Measurements from ENCODE around the gene IRF4.

DNA sequence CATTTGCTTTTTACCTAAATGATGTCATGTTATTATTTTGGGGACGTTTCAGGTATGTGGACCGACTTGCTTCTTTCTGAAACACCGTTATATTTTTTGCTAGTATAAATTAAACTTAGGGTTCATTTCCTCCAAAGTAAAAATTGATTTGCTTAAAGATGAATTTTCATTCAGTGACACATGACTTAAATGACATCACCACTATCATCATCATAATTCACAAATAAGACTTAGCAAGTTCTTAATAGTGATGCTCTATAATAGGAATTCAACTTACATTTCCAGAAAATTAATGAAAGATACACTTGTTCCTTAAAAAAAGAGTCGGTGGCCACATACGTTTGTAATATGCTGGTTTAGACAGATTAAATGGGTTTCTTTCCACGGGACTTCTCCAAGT lies 9.3 kb downstream of the IRF4 start:
- TF ChIP-seq, protein P1, sequence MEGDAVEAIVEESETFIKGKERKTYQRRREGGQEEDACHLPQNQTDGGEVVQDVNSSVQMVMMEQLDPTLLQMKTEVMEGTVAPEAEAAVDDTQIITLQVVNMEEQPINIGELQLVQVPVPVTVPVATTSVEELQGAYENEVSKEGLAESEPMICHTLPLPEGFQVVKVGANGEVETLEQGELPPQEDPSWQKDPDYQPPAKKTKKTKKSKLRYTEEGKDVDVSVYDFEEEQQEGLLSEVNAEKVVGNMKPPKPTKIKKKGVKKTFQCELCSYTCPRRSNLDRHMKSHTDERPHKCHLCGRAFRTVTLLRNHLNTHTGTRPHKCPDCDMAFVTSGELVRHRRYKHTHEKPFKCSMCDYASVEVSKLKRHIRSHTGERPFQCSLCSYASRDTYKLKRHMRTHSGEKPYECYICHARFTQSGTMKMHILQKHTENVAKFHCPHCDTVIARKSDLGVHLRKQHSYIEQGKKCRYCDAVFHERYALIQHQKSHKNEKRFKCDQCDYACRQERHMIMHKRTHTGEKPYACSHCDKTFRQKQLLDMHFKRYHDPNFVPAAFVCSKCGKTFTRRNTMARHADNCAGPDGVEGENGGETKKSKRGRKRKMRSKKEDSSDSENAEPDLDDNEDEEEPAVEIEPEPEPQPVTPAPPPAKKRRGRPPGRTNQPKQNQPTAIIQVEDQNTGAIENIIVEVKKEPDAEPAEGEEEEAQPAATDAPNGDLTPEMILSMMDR (conservative IDR thresholded peaks at IDR 0.05; ENCODE audit: low read depth in 2 of 2), result no peak
- no peak for TF ChIP-seq CREB1 (CRISPR knock-in tag; IDR thresholded peaks at IDR 0.05; ENCODE audit: low read depth)
- TF ChIP-seq EZH2phosphoT487 (IDR thresholded peaks at IDR 0.05; ENCODE audit: unreplicated experiment), result no peak
- TF ChIP-seq, protein P2, sequence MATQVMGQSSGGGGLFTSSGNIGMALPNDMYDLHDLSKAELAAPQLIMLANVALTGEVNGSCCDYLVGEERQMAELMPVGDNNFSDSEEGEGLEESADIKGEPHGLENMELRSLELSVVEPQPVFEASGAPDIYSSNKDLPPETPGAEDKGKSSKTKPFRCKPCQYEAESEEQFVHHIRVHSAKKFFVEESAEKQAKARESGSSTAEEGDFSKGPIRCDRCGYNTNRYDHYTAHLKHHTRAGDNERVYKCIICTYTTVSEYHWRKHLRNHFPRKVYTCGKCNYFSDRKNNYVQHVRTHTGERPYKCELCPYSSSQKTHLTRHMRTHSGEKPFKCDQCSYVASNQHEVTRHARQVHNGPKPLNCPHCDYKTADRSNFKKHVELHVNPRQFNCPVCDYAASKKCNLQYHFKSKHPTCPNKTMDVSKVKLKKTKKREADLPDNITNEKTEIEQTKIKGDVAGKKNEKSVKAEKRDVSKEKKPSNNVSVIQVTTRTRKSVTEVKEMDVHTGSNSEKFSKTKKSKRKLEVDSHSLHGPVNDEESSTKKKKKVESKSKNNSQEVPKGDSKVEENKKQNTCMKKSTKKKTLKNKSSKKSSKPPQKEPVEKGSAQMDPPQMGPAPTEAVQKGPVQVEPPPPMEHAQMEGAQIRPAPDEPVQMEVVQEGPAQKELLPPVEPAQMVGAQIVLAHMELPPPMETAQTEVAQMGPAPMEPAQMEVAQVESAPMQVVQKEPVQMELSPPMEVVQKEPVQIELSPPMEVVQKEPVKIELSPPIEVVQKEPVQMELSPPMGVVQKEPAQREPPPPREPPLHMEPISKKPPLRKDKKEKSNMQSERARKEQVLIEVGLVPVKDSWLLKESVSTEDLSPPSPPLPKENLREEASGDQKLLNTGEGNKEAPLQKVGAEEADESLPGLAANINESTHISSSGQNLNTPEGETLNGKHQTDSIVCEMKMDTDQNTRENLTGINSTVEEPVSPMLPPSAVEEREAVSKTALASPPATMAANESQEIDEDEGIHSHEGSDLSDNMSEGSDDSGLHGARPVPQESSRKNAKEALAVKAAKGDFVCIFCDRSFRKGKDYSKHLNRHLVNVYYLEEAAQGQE (IDR thresholded peaks at IDR 0.05; ENCODE audit: unreplicated experiment), result no peak
- TF ChIP-seq POLR2AphosphoS5 (IDR thresholded peaks at IDR 0.05; ENCODE audit: low read depth), result no peak
- no peak for TF ChIP-seq EZH2 (IDR thresholded peaks at IDR 0.05; ENCODE audit: low read depth, unreplicated experiment)
- TF ChIP-seq ZNF331 (CRISPR knock-in tag; IDR thresholded peaks at IDR 0.05; ENCODE audit: low read depth), result no peak
- TF ChIP-seq, protein P3, sequence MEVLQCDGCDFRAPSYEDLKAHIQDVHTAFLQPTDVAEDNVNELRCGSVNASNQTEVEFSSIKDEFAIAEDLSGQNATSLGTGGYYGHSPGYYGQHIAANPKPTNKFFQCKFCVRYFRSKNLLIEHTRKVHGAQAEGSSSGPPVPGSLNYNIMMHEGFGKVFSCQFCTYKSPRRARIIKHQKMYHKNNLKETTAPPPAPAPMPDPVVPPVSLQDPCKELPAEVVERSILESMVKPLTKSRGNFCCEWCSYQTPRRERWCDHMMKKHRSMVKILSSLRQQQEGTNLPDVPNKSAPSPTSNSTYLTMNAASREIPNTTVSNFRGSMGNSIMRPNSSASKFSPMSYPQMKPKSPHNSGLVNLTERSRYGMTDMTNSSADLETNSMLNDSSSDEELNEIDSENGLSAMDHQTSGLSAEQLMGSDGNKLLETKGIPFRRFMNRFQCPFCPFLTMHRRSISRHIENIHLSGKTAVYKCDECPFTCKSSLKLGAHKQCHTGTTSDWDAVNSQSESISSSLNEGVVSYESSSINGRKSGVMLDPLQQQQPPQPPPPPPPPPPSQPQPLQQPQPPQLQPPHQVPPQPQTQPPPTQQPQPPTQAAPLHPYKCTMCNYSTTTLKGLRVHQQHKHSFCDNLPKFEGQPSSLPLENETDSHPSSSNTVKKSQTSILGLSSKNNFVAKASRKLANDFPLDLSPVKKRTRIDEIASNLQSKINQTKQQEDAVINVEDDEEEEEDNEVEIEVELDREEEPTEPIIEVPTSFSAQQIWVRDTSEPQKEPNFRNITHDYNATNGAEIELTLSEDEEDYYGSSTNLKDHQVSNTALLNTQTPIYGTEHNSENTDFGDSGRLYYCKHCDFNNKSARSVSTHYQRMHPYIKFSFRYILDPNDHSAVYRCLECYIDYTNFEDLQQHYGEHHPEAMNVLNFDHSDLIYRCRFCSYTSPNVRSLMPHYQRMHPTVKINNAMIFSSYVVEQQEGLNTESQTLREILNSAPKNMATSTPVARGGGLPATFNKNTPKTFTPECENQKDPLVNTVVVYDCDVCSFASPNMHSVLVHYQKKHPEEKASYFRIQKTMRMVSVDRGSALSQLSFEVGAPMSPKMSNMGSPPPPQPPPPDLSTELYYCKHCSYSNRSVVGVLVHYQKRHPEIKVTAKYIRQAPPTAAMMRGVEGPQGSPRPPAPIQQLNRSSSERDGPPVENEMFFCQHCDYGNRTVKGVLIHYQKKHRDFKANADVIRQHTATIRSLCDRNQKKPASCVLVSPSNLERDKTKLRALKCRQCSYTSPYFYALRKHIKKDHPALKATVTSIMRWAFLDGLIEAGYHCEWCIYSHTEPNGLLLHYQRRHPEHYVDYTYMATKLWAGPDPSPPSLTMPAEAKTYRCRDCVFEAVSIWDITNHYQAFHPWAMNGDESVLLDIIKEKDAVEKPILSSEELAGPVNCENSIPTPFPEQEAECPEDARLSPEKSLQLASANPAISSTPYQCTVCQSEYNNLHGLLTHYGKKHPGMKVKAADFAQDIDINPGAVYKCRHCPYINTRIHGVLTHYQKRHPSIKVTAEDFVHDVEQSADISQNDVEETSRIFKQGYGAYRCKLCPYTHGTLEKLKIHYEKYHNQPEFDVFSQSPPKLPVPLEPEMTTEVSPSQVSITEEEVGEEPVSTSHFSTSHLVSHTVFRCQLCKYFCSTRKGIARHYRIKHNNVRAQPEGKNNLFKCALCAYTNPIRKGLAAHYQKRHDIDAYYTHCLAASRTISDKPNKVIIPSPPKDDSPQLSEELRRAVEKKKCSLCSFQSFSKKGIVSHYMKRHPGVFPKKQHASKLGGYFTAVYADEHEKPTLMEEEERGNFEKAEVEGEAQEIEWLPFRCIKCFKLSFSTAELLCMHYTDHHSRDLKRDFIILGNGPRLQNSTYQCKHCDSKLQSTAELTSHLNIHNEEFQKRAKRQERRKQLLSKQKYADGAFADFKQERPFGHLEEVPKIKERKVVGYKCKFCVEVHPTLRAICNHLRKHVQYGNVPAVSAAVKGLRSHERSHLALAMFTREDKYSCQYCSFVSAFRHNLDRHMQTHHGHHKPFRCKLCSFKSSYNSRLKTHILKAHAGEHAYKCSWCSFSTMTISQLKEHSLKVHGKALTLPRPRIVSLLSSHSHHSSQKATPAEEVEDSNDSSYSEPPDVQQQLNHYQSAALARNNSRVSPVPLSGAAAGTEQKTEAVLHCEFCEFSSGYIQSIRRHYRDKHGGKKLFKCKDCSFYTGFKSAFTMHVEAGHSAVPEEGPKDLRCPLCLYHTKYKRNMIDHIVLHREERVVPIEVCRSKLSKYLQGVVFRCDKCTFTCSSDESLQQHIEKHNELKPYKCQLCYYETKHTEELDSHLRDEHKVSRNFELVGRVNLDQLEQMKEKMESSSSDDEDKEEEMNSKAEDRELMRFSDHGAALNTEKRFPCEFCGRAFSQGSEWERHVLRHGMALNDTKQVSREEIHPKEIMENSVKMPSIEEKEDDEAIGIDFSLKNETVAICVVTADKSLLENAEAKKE (CRISPR knock-in tag; IDR thresholded peaks at IDR 0.05), result no peak
- no peak for TF ChIP-seq STAT1 (IDR thresholded peaks at IDR 0.05; ENCODE audit: unreplicated experiment)
- TF ChIP-seq, protein P4, sequence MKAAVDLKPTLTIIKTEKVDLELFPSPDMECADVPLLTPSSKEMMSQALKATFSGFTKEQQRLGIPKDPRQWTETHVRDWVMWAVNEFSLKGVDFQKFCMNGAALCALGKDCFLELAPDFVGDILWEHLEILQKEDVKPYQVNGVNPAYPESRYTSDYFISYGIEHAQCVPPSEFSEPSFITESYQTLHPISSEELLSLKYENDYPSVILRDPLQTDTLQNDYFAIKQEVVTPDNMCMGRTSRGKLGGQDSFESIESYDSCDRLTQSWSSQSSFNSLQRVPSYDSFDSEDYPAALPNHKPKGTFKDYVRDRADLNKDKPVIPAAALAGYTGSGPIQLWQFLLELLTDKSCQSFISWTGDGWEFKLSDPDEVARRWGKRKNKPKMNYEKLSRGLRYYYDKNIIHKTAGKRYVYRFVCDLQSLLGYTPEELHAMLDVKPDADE (IDR thresholded peaks at IDR 0.05), result no peak
- no peak for TF ChIP-seq JUNB (IDR thresholded peaks at IDR 0.05; ENCODE audit: unreplicated experiment)
- no peak for TF ChIP-seq ZNF114 (CRISPR knock-in tag; IDR thresholded peaks at IDR 0.05)

Measured in GM23338 (cell line).